PC-3 (cell line): ENCODE measurements around the gene PPP1R12B.

Experiments
- EZH2 ChIP-seq: fragments of 300-600 bp; sonication (generic); IDR thresholded peaks from one replicate; pipeline ENCODE4 v1.6.1; 2017; ENCODE audit warnings: antibody characterized with exemption, mild to moderate bottlenecking, low read length; ENCODE audit not compliant: unreplicated experiment
- EZH2phosphoT487 ChIP-seq: fragments of 300-600 bp; sonication (generic); IDR thresholded peaks from 2 replicates; pipeline ENCODE4 v1.6.1; 2018; ENCODE audit warnings: mild to moderate bottlenecking, antibody characterized with exemption, low read length, borderline replicate concordance
- TF ChIP-seq, protein P1 (sequence below): fragments of 300-600 bp; sonication (generic); conservative IDR thresholded peaks from 2 replicates; pipeline ENCODE4 v1.5.1; 2017; ENCODE audit warnings: antibody characterized with exemption, low read depth, mild to moderate bottlenecking, low read length

DNA sequence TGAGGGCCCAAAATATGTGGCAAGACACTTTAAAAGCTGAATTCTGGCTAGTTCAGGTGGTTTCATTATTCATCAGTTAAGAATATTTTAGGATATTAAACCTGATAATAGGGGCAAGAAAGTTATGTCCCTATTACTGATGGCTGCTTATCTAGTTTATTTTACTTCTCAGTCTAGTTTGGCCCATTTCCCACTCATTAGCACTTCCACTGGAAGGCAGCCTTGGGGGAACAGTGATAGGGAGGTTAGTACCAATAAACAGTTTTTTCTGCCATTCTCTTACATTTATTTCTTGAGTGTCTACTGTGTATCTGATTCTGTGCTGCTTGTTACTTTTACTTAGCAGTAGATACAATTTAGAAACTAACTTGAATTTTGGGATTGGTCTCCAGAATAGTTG is 9.0 kb downstream of the PPP1R12B start:
- TF ChIP-seq, protein P1, sequence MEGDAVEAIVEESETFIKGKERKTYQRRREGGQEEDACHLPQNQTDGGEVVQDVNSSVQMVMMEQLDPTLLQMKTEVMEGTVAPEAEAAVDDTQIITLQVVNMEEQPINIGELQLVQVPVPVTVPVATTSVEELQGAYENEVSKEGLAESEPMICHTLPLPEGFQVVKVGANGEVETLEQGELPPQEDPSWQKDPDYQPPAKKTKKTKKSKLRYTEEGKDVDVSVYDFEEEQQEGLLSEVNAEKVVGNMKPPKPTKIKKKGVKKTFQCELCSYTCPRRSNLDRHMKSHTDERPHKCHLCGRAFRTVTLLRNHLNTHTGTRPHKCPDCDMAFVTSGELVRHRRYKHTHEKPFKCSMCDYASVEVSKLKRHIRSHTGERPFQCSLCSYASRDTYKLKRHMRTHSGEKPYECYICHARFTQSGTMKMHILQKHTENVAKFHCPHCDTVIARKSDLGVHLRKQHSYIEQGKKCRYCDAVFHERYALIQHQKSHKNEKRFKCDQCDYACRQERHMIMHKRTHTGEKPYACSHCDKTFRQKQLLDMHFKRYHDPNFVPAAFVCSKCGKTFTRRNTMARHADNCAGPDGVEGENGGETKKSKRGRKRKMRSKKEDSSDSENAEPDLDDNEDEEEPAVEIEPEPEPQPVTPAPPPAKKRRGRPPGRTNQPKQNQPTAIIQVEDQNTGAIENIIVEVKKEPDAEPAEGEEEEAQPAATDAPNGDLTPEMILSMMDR = no peak
- no peak for TF ChIP-seq EZH2
- TF ChIP-seq EZH2phosphoT487 = no peak
